AG10803 (cell line): Measurements from ENCODE around the gene VMO1.

Source experiments
- DNase-seq: peaks from one replicate; pipeline ENCODE4 v3.0.0; 2010; ENCODE audit warnings: low read depth
- H3K4me3 ChIP-seq: 2 replicates; pipeline ENCODE4 v1.5.1; 2011; ENCODE audit warnings: mild to moderate bottlenecking, low read length, control low read depth
- TF ChIP-seq, protein P1 (sequence below): conservative IDR thresholded peaks from 2 replicates; pipeline ENCODE4 v1.5.1; 2011; ENCODE audit warnings: mild to moderate bottlenecking, low read length, control low read depth, inconsistent platforms

Gene VMO1

DNA sequence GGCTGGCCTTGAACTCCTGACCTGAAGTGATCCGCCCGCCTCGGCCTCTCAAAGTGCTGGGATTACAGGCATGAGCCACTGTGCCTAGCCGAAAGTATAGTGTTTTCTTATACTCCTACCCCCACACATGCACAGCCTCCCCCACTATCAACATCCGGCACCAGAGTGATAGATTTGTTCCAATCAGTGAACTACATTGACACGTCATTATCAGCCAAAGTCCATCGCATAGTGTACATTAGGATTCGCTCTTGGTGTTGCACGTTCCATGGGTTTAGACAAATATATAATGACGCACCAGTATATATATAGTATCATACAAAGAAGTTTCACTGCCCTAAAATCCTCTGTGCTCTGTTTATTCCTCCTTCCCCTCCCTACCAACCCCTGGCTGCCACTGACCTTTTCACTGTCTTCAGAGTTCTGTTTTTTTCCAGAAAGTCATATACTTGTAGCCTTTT, 26.4 kb downstream of the VMO1 start:
- no peak overlapping the region for H3K4me3 ChIP-seq
- no peak for DNase-seq
- TF ChIP-seq, protein P1, sequence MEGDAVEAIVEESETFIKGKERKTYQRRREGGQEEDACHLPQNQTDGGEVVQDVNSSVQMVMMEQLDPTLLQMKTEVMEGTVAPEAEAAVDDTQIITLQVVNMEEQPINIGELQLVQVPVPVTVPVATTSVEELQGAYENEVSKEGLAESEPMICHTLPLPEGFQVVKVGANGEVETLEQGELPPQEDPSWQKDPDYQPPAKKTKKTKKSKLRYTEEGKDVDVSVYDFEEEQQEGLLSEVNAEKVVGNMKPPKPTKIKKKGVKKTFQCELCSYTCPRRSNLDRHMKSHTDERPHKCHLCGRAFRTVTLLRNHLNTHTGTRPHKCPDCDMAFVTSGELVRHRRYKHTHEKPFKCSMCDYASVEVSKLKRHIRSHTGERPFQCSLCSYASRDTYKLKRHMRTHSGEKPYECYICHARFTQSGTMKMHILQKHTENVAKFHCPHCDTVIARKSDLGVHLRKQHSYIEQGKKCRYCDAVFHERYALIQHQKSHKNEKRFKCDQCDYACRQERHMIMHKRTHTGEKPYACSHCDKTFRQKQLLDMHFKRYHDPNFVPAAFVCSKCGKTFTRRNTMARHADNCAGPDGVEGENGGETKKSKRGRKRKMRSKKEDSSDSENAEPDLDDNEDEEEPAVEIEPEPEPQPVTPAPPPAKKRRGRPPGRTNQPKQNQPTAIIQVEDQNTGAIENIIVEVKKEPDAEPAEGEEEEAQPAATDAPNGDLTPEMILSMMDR = no peak

DNA sequence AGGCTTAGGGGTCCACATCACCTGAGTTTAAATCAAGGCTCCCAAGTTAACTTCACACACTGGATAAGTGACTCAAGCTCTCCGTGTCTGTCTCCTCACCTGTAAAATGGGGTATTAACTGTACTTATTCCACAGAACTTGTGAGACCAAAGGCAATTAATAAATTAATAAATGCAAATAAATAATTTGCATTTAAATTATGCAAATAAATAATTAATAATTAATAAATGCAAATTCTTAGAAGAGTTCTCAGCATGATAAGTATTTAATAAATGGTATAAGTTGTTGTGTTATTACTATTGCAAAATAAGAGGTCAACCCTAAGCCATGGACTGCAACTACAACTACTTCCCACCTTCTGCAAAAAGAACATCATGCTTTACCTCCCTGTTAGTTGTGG, 32.8 kb downstream of the VMO1 start:
- TF ChIP-seq, protein P1 = no peak

DNA sequence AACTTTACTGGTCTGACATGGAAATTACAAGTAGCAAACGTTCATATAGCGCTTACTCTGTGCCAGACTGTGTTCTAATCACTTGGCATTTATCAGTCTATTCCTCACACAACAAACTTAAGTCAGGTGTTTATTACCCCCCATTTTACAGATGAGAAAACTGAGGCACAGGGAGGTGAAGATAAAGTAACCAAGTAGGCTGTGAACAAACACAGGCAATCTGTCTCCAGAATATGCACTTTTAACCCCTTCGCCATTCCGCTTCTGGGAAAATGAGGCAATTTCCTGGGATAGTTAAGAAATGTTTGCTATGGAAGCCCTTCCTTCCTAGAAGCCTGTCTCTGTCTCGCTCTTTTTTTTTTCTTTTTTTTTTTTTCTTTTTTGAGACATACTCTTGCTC, 34.2 kb downstream of the VMO1 start:
- peak; percentile 32 for DNase-seq
- H3K4me3 ChIP-seq = no peak overlapping the region
- TF ChIP-seq, protein P1 = no peak

More for the DNA sequence above, 32.8 kb downstream of the VMO1 start:
- no peak overlapping the region for H3K4me3 ChIP-seq
- no peak for DNase-seq

DNA sequence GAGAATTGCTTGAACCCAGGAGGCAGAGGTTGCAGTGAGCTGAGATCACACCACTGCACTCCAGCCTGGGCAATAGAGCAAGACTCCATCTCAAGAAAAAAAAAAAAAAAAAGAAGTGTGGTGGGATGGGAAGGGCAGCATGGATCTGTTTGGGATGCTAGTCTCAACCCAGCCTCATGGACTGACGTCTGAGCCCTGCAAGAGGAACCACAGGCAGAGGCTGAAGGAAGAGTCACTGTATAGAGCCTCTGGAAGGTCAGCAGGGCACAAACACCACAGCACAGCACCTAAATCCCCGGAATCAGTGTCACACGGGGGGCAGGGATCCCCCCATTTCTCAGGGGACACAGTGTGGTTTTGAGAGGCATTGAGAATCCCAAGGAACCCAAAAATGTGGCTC, 35.6 kb downstream of the VMO1 start:
- no peak for DNase-seq

DNA sequence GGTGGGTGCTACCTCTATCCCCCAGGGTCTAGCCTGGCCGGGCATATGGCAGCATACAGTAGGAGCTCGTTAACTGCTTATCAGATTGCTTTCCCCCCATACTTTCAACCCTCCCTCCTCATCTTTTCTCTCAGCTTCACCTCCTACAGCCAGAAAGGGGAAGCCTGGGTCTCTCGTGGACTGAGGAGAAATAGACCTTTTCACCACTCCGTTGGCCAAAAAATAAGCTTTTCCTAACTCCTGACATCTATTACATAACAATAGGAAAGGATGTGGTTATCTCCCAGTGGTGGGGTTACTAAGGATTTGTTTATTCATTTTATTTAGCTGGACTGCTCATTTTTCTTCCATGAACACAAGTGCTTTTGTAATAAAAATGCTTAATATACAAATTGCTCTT, 37.5 kb downstream of the VMO1 start:
- no peak for DNase-seq
- TF ChIP-seq, protein P1 = no peak
- no peak overlapping the region for H3K4me3 ChIP-seq

More for the DNA sequence above, 35.6 kb downstream of the VMO1 start:
- no peak overlapping the region for H3K4me3 ChIP-seq
- TF ChIP-seq, protein P1 = no peak

DNA sequence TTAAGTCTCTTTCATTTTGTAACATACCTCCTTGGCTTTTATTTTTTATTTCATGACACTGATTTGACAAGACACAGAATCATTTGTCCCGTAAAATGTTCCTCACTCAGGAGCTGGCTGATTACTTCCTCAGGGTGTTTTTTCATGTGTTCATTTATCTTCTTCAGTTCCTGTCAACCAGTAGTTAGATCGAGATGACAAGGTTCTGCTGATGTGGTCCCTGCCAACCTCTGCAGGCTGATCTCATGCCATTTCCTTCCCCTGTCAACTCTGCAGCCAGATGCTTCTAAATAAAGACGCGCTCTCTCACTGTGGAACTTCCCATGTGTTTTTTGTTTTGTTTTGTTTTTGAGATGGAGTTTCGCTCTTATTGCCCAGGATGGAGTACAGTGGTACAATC, 38.3 kb downstream of the VMO1 start:
- DNase-seq = peak; percentile 5
- no peak overlapping the region for H3K4me3 ChIP-seq
- TF ChIP-seq, protein P1 = no peak

DNA sequence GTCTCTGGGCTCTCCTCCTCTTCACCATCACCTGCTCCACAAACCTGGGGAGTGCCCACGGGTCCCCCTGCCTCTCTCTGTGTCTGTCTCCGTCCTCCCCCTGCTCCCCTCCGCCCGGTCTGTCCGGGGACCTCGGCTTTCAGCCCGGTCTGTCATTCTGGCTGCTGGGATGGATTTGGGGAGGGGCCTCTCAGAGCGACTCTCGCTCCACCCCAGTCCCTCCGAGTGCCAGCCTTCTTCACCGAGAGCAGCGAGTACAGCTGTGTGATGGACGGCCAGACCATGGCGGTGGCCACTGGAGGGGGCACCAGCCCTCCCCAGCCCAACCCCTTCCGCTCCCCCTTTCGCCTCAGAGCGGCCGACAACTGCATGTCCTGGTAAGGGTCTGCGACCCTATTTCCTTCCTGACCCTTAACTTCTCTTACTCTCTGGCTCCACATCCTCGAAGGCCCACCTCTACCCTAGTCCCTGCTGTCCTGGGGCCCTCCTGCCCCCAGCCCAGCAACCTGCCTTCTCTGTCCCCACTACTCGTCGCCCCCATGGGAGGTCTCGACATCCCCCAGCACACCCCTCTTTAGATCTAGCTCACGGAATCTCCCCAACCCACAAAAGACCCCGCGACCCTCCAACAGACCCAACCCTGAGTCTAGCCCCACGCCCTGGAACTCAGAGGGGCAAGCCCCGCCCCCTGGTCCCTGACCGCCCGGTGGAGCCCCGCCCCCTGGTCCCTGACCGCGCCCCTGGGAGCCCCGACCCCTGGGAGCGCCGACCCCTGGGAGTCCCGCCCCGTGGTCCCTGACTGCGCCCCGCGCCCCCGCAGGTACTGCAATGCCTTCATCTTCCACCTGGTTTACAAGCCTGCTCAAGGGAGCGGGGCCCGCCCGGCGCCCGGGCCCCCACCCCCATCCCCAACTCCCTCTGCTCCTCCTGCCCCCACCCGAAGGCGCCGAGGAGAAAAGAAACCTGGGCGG, 40.9 kb downstream of the VMO1 start:
- TF ChIP-seq, protein P1 = no peak
- no peak for DNase-seq
- no peak overlapping the region for H3K4me3 ChIP-seq
